Measurements from ENCODE around the gene SPACA7.

Gene SPACA7

GRCh38 chr13:112448621-112449544 is 72.7 kb downstream of the SPACA7 start:
- DNase-seq: no peak

DNA sequence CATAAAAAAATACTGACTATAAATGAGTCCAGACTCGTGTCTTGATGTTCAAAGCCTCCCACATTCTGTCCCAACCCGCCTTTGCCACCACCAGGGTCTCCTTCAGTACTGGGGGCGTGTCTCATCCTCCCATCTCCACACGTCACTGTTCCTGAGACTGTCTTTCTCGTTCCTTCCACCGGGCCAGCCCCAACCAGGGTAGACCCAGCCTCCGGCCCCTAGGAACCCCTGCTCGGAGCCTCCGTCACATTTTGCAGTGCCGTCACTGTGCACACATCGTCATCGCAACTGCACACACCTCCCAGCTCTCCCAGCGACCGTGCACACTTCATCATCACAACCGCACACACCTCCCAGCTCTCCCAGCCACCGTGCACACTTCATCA is 73.4 kb downstream of the SPACA7 start:
- no peak for DNase-seq

DNA sequence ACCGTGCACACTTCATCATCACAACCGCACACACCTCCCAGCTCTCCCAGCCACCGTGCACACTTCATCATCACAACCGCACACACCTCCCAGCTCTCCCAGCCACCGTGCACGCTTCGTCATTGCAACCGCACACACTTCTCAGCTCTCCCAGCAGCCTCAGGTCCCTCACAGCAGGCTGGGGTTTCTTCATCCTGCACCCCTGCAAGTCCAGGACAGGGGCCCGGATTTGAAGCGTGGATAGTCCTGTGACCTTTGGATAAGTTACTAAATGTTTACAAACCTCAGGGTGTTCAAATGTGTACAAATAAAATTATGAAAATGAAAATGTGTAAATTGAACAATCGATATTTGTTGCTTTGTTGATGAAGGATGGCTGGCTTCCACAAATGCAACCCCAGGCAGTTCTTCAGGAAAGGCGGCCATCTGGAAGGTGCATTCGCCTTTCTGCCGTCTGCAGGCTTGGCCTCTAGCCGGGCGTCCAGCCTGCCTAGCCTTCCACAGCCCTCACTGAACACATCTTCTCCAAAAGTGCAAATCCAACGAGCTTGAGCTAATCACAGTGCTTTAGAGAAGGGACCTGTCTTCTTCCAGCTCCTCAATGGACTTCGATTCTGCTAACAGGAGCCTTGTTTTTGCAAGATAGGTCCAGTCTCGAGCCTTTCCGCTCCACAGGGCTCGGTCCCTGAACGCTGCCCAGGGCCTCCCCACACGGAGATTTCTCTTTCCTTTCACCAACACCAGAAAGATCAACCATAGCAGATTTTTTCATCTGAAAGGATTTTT is 74.2 kb downstream of the SPACA7 start:
- DNase-seq: no peak

DNA sequence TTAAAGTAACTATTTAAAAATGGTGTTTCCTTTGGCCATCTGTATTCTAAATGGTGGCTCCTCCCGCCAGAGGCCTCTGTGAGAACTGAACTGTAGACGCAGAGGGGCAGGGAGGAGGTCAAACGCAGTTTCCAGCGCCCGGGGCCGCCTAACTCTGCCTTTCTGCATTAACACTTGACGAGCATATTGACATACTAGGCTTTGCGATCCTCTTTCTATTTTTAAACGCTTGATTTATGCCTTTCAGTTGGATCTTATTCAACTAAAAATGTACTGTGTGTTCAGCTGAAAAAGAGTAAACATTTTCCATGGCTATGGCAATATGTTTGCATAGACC is 74.7 kb downstream of the SPACA7 start:
- no peak for DNase-seq

GRCh38 chr13:112451512-112452379 is 75.6 kb downstream of the SPACA7 start:
- DNase-seq: no peak

DNA sequence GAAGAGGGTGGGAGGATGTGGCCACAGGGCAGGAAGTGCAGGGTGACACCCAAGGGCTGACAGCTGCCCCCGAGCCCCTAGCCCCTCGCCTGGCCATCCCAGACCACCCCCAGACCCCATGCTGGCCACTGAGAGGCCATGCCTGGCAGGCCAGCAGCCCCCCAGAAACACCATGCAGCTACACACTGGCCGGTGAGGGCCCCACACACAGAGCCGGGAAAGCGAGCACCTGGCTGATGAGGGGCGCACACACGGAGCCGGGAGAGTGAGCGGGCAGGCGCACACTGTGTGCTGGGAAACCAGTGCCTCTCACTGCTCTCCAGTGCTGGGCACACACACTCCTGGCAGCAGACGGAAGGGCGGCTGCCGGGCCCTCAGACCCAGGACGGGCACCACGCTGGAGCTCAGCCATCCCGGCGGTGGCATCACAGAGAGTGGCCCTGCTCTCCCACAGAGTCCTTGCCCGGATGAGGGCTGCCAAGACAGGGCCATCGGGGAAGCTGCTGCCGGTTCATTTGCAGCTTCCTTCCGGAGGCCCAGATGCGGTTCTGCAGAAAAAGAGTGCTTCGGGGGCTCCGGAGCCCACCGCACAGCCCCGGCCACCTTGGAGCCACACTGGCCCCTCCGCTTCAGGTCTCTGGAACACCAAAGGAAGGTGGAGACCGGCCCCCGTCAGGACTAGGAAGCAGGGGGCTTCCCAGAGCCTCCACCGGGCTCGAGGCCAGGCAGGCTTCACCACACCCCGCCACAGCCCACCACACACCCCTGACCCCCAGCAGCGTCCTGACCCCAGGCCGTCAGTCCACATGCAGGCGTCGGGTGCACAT is 76.4 kb downstream of the SPACA7 start:
- DNase-seq: no peak

- DNase-seq: no peak
Measured at GRCh38 chr13:112453207-112453829, 77.2 kb downstream of the SPACA7 start.

DNA sequence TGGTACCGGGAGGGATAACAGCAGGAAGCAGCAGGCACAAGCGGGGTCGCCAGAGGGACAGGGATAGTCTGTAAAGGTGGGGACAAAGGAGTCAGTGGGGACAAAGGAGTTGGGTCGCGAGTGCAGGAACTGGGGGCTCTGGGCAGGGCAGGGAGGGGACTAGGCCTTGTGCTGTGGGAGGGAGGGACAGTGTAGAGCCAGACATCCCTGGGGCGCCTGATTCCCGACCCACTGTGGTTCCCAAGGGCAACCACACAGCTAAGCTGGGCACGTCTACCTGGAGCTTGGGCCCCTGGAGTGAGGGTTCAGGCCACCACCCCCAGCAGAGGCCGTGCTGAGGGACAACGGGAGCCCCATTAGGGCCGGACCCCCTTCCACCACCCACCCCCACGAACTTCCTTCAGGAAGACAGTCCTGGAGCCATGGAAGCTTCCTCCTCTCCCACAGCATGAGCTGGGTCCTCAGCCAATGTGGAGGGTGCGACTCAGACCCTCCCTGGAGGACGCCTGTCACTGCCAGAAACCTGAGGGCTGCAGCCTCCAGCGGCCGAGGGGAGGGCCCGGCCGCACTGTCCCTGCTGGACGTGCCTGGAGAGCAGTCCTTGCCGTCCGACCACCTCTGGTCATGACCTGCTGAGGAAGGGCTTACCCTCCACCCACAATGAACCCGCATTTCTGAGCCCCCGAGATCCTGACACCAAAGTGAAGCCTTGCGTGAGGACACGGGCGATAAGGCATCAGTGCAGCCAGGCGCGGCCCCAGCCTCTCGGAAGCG is 77.9 kb downstream of the SPACA7 start:
- DNase-seq: no peak

GRCh38 chr13:112454648-112455334 is 78.6 kb downstream of the SPACA7 start:
- no peak for DNase-seq

- no peak for DNase-seq
Measured at GRCh38 chr13:112455476-112456059, 79.4 kb downstream of the SPACA7 start.

DNA sequence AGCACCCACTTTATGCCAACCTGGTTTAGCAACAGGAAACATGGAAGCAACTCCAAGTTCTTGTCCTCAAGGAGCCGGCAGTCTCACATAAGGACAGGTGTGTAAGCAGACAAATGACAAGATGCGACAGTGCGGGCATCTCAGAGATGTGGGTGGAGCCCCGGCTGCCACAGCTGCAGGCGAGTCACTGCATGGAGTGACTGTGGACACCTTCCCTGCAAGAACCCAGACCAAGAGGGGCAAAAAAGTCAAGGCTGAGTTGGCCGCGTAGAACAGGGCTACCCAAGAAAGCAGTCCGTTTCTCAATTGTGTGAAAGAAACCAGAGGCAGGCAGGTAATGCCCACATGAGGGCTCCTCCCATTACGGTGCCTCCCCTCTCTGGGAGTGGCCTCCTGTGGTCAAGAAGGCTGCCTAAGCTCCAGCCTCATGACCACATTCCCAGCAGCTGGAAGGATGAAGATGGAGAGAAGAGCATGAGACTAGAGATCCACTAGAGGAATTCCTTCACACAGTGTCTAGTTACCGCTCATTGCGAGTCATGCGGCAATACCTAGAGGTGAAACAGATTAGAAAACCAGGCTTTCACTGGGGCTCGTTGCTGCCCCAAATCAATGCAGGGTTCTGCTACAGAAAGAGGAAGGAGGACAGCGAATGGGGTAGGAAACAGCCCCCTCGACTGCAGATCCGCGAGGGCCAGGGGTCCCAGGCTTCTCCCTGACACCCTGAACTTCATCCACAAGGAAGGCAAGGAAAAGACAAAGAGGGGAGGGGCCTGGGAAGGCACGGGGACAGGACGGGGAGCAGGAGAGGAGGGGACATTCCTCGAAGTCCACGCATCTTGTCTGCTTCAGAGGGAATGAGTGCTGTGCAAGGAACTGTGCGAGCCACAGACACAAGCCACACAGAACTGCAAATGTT is 80.2 kb downstream of the SPACA7 start:
- DNase-seq: no peak

- no peak for DNase-seq
Measured at GRCh38 chr13:112457081-112457480, 80.9 kb downstream of the SPACA7 start.

DNA sequence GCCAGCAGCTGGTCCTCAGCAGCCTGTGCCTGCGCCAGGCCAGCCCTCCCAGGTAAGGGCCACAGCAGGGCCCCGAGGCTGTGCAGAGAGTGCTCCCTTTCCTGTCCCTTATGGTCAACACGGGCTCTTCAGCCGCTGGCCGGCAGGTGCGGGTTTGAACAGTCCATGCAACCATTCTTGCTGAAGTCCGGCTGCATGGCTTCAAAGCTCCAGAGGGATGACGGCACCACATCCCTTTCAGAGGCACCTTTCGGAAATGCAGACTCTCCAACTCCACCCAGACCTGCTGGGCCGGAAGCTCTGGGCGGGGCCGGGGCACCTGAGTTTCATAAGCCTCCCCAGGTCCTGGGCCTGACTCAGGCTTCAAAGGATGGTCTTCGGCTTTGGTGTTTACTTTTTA is 81.3 kb downstream of the SPACA7 start:
- DNase-seq: no peak

- DNase-seq: no peak
Measured at GRCh38 chr13:112462408-112462807, 86.3 kb downstream of the SPACA7 start.

DNA sequence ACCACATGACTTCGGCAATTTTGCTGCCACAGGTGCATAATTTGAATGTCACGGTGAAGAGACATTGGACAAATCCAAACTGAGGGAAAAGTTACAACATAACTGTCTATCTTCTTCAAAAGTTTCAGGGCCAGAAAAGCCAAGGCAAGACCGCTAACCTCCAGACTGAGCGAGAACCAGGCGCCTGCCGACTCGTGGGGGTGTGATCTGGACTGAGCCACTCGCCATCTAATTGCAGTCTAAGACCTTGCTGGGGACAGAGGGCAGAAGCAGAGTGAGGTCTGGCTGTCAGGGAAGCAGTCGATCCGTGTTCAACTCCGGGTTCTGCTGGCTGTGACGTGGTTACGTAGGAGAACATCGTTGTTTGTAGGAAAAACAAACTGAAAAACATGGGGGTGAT is 88.6 kb downstream of the SPACA7 start:
- DNase-seq: no peak

DNA sequence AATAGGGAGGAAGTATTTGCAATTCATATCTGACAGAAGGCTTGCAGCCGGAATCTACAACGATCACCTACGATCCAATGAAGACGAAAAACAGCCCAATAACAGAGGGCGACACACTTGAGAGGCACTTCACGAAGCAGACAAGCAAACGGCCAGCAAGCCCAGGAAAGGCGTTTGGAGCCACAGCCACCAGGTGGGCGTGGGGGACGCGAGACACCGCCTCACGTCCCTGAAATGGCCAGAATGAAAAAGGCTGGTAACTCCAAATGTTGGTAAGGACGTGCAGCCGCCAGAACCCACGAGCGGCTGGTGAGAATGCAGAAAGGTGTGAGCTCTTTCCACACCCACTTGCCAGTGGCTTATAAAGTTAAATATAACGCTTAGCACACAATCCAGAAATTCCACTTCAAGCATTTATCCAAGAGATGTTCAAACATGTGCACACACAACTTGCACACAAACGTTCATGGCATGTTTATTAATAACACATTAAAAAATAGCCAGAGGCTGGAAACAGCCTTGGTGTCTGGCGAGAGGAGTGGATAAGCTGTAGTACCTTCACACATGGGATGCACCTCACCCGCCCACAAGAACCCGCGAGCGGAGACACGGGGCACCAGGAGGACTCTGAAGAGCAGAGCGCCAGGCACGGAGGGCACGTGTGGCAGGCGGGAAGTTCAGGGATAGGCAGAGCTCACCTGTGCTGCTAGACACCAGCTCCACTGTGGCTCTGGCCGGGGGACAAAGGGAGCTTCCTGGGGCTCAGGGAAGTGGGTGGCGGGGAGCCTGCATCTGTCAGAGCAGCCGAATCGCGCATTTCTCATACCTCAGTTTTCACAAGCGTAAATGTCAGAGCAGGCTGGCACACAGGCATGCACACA is 89.3 kb downstream of the SPACA7 start:
- DNase-seq: no peak

GRCh38 chr13:112466132-112467058 is 90.2 kb downstream of the SPACA7 start:
- no peak for DNase-seq
